GM19324 (cell line): ENCODE results near the gene CLCF1.
"Not testable (repeated sequence)": the region's sequence is repeated elsewhere in the genome, so short reads cannot be mapped to it uniquely, and the experiment has no call there.

Source experiments
- ATAC-seq: cut with Tn5 transposase; IDR thresholded peaks from one replicate; pipeline ENCODE4 v1.9.1; 2021; ENCODE audit warnings: mild to moderate bottlenecking, moderate library complexity; ENCODE audit not compliant: unreplicated experiment, low FRiP score

The CLCF1 gene

GRCh38 chr11:67409261-67409666 is 35.9 kb upstream of the CLCF1 start:
- no peak for ATAC-seq

DNA sequence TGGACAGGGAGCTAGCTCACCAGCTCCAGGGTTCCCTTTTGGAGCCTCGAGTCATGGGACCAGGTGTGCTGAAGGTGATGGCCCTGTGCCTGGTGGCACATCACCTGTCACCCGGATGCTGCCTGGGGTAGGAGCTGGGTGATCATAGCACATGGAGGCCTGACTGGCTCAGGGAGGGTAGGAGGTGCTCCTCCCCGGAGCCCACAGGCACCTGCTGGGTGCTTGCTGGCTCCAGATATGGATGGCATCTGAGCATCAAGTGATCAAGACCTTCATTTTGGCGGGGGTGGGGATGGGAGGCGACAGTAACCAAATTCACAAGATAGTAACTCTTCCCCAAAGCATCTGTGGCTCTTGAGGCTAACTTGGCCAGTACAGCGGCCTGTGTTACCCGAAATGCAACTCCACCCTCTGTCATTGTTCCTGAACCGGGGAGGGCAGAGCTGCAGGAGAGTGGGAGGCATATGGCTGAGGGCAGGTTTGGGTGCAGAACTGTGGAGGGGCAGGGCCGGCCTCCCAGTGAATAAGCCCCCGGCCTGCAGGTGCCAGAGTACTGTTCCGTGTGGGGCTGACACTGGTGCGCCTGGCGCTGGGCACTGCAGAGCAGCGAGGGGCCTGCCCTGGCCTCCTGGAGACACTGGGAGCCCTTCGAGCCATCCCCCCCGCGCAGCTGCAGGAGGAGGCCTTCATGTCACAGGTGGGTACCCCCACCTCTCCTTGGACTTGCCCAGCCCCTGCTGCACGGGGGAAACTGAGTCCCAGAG is 35.2 kb upstream of the CLCF1 start:
- ATAC-seq, result no peak

DNA sequence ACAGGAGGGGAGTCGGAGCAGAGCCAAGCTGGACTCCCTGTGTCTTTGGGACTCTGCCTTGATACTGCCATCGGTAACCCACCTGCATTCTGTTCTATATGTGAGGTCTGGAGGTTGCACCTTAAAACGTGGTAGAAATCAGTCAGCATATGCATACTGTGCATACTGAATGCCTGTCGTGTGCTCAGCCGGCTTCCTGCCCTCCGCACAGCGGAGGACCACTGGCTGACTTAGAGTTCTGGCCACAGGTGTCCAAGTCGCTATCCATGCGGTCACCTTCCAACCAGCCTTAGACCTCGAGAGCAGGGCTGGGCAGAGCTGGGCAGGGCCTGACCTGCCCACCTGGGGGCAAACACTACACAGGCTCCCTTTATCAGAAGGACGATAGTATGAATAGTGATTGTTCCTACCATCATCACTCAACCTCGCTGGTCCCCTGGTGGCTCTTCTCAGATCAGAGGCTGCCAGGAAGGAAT is 34.3 kb upstream of the CLCF1 start:
- ATAC-seq, result no peak

- no peak for ATAC-seq
Observed at GRCh38 chr11:67406969-67407687, 33.7 kb upstream of the CLCF1 start.

GRCh38 chr11:67406420-67406968 is 33.1 kb upstream of the CLCF1 start:
- no peak for ATAC-seq

DNA sequence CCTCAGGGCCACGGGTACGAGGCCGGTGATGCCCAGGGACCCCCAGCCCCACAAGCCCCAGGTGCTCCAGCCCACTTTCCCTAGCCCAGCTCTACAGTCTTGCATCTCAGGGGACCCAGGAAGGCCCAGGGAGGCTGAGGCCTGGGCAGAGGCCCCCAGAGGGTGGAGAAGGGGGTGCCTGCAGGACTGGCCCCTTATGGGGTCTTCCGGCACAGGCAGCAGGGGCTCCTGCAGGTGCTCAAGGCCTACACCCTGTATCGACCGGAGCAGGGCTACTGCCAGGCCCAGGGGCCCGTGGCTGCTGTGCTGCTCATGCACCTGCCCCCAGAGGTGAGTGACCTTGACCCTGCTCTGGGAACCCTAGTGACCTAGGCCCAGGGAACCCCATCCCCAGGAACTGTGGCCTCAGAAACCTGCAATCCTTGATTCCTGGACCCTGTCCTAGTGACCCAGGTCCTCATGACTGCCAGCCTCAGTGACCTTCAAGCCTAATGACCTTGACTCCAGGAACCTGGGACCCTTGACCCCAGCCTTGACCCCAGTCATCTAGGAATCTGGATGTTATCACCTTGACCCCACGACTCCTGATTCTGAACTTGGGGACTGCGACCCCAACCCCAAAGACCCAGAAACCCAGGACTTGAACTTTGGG is 32.4 kb upstream of the CLCF1 start:
- ATAC-seq, result no peak

- ATAC-seq, result no peak
Observed at GRCh38 chr11:67405196-67405567, 31.8 kb upstream of the CLCF1 start.

DNA sequence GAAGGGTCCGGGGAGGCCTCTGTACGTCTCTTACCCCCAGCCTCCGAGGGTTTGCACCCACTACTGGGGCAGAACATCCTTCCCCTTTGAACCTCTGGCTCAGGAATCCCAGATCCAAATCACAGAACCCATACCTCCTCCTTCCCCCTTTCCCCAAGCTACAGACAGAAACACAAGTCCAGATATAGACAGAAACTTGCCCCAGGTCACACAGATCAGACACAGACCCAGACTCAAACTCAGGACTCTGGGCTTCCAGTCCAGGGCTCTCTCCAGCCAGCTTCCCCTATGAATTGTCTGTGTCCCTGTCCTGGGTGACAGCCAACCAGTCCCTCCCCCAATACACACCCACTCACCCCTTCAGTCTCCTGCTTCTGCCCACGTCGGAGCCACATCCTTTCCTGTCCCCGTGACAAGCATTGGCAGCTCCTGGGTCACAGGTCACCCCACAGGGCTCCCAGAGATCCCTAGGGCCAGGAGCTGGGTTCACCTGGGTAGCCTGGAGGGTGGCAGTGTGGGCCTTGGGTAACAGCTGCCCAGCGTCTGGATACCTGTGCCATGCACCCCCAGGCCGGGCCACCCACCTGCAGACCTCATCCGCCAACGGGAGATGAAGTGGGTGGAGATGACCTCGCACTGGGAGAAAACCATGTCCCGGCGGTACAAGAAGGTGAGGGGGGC is 31.3 kb upstream of the CLCF1 start:
- ATAC-seq, result no peak

DNA sequence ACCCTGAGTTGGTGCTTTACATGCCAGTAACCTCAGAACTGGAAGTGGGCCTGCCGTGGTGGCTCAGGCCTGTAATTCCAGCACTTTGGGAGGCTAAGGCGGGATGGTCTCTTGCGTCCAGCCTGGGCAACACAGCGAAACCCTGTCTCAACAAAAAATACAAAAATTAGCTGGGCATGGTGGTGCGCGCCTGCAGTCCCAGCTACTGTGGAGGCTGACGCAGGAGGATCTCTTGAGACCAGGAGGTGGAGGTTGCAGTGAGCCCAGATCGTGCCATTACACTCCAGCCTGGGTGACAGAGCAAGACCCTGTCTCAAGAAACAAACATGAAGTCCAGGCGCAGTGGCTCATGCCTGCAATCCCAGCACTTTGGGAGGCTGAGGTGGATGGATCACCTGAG is 29.7 kb upstream of the CLCF1 start:
- ATAC-seq, result not testable (repeated sequence)

DNA sequence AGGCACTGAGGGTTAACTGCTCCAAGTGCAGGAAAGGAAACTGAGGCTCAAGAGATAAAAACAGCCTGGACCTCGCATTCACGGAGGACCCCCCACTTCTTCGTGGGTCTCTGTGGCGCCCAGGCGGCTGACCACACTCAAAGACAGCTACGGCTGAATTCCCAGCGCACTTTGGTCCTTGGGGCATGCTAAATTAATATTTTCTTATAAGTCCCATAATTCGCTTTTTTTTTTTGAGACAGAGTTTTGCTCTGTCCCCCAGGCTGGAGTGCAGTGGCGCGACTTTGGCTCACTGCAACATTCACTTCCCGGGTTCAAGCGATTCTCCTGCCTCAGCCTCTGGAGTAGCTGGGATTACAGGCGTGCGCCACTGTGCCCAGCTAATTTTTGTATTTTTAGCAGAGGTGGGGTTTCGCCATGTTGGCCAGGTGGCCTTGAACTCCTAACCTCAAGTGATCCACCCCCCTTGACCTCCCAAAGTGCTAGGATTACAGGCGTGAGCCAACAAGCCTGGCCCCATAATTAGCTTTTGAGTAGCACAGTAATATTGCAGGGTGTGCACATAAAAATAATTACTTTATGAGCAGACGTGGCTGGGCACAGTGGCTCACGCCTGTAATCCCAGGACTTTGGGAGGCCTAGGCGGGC is 28.9 kb upstream of the CLCF1 start:
- not testable (repeated sequence) for ATAC-seq

DNA sequence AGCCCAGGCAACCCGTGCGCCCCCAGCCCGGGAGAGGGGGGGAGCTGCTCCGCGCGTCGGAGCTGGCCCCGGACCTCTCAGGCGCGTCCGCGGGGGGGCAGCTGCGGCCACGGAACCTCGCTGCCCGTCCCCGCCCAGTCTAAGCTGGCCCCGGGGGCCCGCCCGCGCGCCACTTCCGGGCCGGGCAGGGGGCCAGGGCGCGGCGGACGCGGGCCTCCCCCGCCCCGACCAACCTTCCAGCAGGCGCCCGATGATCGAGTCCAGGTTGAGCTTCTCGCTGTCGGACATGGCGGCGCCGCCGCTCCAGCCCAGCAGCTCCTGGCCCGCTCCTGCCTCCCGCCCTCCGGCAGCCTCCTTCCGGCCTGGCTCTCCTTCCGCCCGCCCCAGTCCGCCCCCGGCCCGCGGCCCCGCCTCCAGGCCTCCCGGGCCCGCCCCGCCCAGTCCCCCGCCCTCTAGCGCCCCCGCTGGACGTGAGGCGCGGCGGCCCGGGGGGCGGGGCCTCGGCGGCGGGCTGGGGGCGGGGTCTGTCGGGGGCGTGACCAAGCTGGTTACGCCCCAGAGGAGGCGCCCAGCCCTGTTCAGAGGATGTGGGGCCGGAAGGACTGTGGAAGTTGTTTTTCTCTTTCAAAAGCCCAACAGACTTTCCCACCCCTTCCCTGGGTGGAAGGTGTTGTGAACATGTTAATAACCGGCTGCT is 28.2 kb upstream of the CLCF1 start, which contains the start of gene PPP1CA:
Gene PPP1CA (minus strand): TSS at position 364 of the 697 bp plus-strand sequence. CDS start 76 bp downstream, at position 288.
- peak; percentile 74 for ATAC-seq

DNA sequence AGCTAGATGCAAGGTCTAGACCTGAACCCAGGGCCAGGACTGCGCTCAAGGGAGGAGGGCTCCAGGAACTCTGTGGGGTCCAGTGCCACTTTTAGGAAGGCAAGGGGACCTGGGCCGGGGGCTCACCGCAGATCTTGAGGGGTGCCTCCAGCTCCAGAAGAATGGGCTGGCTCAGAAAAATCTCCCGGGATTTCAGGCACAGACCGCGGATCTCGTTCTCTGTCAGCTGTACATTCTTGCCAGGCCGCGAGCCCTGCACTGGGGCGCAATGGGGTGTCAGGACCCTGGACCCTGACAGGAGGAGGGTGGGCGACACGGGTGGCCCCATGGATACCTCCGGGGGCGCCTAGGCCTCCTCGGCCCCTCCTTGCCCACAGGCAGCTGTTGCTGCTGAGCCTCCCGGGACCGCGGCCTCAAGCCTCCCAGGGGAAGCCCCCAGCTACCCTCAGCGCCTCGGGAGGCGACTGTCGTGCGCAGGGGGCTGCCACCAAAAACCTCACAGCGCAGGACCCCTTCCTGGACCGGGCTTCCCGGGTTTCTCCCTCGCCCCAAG is 27.6 kb upstream of the CLCF1 start:
- no peak for ATAC-seq

DNA sequence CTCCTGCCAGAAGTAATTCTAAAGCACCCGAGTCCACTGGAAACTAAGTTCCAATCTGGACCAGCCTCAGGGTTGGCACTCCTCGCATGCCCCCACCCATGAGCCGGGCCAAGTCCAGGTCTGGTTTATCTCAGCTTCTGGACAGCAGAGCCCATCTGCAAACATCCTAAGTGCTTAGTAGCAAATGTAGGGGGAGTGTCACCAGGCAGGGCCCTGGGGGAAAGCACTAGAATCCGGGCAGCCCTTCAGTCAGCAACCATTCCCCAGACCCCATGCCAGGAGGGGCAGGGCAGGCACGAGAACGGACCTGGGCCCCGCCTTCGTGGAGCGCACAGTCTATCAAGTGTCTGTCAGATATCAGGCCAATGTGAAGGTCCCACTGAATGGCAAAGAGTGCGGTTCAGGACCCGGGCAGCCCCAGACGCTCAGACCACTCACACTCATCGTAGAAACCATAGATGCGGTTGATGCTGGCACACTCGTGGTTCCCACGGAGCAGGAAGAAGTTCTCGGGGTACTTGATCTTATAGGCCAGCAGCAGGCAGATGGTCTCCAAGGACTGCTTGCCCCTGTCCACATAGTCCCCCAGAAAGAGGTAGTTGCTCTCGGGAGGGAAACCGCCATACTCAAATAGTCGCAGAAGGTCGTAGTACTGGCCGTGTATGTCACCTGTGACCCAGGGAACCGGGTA is 27.0 kb upstream of the CLCF1 start:
- ATAC-seq, result no peak

DNA sequence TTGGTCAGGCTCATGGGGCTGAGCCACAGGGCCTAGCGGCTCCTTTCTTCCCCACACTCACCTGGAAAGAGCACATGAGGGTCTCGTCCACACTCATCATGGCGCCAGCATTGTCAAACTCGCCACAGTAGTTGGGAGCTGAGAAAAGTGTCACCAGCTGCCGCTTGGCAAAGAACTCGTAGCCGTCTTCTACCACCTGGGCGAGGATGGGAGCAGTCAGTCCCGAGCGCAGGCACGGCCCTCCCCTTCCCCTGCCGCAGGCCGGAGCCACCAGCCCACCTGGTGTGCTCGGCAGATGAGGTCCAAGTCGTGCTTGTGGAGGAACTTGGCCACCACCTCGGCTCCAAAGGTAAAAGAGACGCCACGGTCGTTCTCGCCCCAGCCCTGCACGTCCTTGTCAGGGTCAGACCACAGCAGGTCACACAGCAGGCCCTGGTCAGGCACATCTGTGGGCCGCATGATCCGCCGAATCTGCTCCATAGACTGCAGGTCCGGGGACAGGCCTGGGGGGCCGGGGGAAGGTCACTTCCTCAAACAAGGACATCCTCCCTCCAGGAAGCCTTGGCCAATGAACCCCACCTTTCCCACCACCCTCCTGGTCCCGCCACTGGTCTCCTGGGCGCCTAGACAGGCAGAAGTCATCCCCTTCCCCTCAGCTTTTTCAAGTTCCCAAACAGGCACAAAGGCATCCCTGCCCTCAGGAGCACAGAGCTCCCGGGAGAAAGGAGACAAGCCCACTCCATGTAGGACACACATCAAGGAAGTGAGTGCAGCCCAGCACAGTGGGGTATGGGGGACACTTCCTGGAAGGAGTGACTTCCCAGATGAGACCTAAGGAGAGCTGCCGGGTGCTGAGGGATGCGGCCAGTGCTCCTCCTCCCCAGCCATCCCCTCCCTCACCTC is 25.5 kb upstream of the CLCF1 start:
- no peak for ATAC-seq

DNA sequence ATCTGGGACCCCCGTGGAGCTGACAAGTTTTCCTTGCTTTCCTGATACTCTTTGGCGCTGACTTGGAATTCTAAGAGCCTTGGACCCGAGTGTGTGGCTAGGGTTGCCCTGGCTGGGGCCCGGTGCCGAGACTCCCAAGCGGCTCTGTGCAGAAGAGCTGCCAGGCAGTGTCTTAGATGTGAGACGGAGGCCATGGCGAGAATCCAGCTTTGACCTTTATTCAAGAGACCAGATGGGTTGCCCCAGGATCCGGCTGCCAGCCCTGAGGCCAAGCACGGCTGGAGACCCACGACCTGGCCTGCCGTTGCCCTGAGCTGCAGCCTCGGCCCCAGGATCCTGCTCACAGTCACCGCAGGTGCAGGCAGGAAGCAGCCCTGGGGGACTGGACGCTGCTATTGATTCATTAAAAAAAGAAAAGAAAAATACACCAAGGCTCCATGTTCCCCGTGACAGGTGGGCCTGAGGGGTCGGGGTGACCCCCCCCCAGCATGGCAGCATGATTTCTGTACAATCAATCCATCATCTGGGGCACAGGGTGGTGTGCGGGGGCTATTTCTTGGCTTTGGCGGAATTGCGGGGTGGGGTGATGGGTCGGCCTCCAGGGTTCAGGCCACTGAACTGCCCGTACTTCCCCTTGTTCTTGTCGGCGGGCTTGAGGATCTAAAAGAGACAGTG is 24.7 kb upstream of the CLCF1 start:
- ATAC-seq, result no peak

DNA sequence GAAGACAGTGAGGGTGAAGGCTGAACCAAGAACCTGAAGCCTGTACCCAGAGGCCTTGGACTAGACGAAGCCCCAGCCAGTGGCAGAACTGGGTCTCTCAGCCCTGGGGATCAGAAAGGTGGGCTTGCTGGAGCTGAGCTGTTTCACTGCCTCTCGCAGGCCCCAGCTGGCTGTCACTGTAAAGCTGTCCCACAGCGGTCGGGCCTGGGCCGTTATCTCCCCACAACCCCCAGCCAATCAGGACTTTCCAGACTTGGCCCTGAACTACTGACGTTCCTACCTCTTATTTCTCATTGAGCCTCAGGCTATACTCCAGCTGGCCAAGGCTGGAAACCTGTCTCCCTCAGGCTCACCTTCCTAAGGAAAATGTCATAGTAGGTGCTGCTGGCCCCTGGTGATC is 24.1 kb upstream of the CLCF1 start:
- ATAC-seq, result no peak
